ENCODE results near the gene ZNF296. TPM values are rescaled to one million over a fixed set of nuclear protein-coding genes. Genes with fewer than 3 reads are reported as not detected.

ZNF296 gene
- total RNA-seq, 3 donors from 2014 or later = 0.98 to 1.9 (median 1.3) TPM

DNA sequence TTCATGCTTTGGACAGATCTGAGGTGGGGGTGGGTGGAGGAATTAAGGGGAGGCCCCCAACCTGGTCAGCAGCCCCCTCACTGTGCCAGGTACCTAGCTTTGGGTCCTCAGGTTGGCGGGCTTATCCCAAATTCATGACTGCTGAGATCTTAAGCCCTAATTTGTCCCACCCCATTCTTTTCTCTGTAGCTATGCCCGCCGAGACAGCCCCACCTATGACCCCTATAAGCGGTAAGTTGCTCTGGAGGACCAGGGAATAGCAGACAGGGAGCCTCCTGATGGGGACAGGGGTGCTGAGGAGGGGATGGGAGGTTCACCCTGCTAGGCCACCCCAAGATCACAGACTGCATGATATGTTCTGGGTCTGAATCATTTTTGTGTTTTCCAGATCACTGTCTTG lies 14.3 kb downstream of the ZNF296 start:
- intact Hi-C loops (cut with DNase I; ENCODE audit: low total_unique reads) = loop anchor here (10.0 kb wide), 1 partner anchor 53 kb away; no protein-coding TSS in a partner anchor
- Histone ChIP-seq H3K36me3 (peaks cover 7% of the 10 kb centered on the region), H3K4me1 (no peaks in the 10 kb centered on the region), H3K27ac (no peak overlapping the region), H3K4me3 (no peak overlapping the region), H3K9me3 (no peaks in the 10 kb centered on the region), H3K27me3 (no peaks in the 10 kb centered on the region)
- TF ChIP-seq, protein P1, sequence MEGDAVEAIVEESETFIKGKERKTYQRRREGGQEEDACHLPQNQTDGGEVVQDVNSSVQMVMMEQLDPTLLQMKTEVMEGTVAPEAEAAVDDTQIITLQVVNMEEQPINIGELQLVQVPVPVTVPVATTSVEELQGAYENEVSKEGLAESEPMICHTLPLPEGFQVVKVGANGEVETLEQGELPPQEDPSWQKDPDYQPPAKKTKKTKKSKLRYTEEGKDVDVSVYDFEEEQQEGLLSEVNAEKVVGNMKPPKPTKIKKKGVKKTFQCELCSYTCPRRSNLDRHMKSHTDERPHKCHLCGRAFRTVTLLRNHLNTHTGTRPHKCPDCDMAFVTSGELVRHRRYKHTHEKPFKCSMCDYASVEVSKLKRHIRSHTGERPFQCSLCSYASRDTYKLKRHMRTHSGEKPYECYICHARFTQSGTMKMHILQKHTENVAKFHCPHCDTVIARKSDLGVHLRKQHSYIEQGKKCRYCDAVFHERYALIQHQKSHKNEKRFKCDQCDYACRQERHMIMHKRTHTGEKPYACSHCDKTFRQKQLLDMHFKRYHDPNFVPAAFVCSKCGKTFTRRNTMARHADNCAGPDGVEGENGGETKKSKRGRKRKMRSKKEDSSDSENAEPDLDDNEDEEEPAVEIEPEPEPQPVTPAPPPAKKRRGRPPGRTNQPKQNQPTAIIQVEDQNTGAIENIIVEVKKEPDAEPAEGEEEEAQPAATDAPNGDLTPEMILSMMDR (IDR thresholded peaks at IDR 0.05) = no peak
- TF ChIP-seq POLR2A (IDR thresholded peaks at IDR 0.05) (no peak), POLR2AphosphoS5 (IDR thresholded peaks at IDR 0.05) (no peak)
- DNase-seq (ENCODE audit: low spot score in 2 of 2) = no peak

DNA sequence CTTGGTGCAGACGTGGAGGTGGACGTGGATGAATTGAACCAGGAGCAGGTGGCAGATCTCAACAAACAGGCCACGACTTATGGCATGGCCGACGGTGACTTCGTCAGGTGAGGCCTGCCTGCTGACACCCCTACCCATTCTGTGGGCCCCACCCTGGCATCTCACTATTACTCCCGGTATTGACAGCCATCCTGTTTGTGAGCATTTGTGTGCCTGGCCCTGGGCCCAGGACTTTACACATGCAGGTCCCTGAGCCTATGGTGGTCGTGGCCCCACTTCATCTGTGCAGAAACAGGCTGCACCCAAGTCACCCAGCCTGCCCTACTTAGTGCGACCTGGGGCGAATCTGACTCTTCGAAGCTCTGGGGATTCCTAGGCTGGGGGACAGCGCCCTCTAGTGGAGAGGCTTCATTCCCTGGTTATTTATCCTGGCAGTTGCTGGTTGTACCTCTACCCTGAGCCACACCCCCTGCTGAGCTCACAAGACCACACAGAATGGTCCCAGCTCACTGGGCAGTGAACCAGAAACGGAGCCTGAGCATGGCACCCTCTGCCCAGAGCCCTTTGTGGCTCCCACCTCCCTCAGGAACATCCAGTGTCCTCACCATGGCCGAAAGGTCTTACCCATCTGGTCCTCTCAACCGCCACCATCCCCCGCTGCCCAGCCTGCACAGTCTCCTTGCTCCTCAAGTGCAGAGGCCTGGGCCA lies 16.9 kb downstream of the ZNF296 start:
- Histone ChIP-seq H3K36me3 (peaks cover 7% of the 10 kb centered on the region), H3K27ac (no peak overlapping the region), H3K27me3 (no peaks in the 10 kb centered on the region), H3K4me3 (no peak overlapping the region), H3K4me1 (no peaks in the 10 kb centered on the region), H3K9me3 (no peaks in the 10 kb centered on the region)
- TF ChIP-seq, protein P1 (IDR thresholded peaks at IDR 0.05) = peak; percentile 27 to 85 (median 79)
- TF ChIP-seq POLR2AphosphoS5 (IDR thresholded peaks at IDR 0.05) = no peak
- no peak for TF ChIP-seq POLR2A (IDR thresholded peaks at IDR 0.05)
- DNase-seq (ENCODE audit: low spot score in 2 of 2) = peak in 1 of 2 donors; percentile 81
- intact Hi-C loops (cut with DNase I; ENCODE audit: low total_unique reads) = no loop called here

DNA sequence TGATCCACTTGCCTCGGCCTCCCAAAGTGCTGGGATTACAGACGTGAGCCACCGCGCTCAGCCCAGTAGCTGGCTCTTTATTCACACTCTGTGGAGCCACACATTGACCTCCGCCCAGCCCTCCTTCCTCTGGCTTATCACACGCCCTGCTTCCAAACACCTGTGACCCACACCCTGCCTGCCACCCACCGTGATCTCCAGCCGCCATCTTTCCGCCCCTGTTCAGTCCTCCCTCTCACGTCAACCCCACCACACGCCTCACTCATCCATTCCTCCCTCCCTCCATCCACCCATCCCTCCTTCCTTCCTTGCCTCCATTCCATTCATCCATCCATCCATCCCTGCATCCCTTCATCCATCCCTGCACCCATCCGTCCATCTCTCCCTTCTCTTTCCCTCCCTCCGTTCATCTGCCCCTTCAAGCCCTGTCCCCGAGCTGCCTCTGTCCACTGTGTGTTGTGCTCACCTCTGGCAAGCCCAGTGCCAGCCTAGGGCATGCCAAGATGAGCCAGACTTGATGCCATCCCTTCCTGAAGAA lies 17.6 kb downstream of the ZNF296 start:
- intact Hi-C loops (cut with DNase I; ENCODE audit: low total_unique reads) = no loop called here
- H3K4me3 ChIP-seq = no peak overlapping the region
- no peaks in the 10 kb centered on the region for H3K9me3 ChIP-seq
- TF ChIP-seq, protein P1 (IDR thresholded peaks at IDR 0.05) = no peak
- TF ChIP-seq POLR2AphosphoS5 (IDR thresholded peaks at IDR 0.05) = no peak
- TF ChIP-seq POLR2A (IDR thresholded peaks at IDR 0.05) = no peak
- H3K4me1 ChIP-seq = no peaks in the 10 kb centered on the region
- H3K27ac ChIP-seq = no peak overlapping the region
- DNase-seq (ENCODE audit: low spot score in 2 of 2) = no peak
- peaks cover 7% of the 10 kb centered on the region for H3K36me3 ChIP-seq
- H3K27me3 ChIP-seq = no peaks in the 10 kb centered on the region

DNA sequence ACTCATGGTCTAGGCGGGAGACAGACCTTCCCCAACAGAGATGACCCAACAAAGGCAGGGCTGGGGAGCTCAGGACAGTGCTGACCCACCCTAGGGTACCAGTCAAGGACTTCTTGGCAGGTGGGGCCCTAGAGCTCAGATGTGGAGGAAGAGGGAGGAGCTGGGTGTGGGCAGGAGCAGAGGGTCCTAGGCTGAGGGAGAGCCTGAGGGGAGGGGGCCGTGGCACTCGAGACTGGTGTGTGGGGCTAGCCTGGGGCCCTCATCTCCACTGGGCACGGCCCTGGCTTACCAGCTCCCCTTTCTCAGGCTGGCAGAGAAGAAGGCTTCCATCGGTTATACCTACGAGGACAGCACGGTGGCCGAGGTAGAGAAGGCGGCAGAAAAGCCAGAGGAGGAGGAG lies 18.8 kb downstream of the ZNF296 start:
- Histone ChIP-seq H3K27me3 (no peaks in the 10 kb centered on the region), H3K4me3 (no peak overlapping the region), H3K27ac (no peak overlapping the region), H3K36me3 (peaks cover 11% of the 10 kb centered on the region), H3K9me3 (no peaks in the 10 kb centered on the region), H3K4me1 (no peaks in the 10 kb centered on the region)
- TF ChIP-seq POLR2A (IDR thresholded peaks at IDR 0.05) = no peak
- no peak for DNase-seq (ENCODE audit: low spot score in 2 of 2)
- intact Hi-C loops (cut with DNase I; ENCODE audit: low total_unique reads) = no loop called here

DNA sequence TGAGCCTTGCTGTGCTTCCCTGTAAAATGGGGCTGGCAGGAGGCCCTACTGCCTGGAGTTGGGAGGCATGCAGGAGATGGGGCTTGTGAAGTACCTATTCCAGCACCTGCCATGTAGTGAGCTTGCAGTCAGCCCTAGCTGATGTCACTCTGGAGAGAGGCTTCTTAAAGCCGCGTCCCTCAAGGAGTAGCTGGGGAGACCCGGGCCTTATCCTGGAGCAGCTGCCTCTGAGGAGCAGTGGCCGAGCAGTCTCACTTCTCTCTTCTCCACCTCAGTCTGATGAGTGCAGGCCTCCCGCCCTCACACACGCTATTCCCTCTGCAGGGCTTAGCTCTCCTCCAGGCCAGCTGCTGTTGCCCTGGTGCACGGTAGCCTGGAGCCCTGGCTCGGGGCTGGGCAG lies 19.4 kb downstream of the ZNF296 start:
- peaks cover 11% of the 10 kb centered on the region for H3K36me3 ChIP-seq
- intact Hi-C loops (cut with DNase I; ENCODE audit: low total_unique reads) = no loop called here
- no peaks in the 10 kb centered on the region for H3K27me3 ChIP-seq
- no peaks in the 10 kb centered on the region for H3K9me3 ChIP-seq
- H3K4me3 ChIP-seq = no peak overlapping the region
- H3K4me1 ChIP-seq = no peaks in the 10 kb centered on the region
- no peak overlapping the region for H3K27ac ChIP-seq
- TF ChIP-seq, protein P1 (IDR thresholded peaks at IDR 0.05) = no peak
- no peak for TF ChIP-seq POLR2AphosphoS5 (IDR thresholded peaks at IDR 0.05)
- TF ChIP-seq POLR2A (IDR thresholded peaks at IDR 0.05) = no peak
- DNase-seq (ENCODE audit: low spot score in 2 of 2) = no peak

Data from breast epithelium (tissue), 4 donors.